Colonic mucosa (tissue), 4 donors: ENCODE measurements around the gene MARK1. TPM values are rescaled to one million over a fixed set of nuclear protein-coding genes. Genes with fewer than 3 reads are reported as not detected.
A peak's percentile ranks its signal among the peaks of the same experiment; 100 is the strongest.

ENCODE experiments used
- DNase-seq: peaks from one replicate; pipeline ENCODE4 v3.0.0-alpha.2; 2020
- H3K27ac ChIP-seq: fragments of 200-600 bp; one replicate; pipeline ENCODE4 v1.8.0; 2021
- H3K27me3 ChIP-seq: fragments of 200-600 bp; one replicate; pipeline ENCODE4 v1.8.0; 2021
- H3K36me3 ChIP-seq: fragments of 200-600 bp; one replicate; pipeline ENCODE4 v1.8.0; 2021
- H3K4me1 ChIP-seq: fragments of 200-600 bp; one replicate; pipeline ENCODE4 v1.8.0; 2021; ENCODE audit warnings: mild to moderate bottlenecking
- H3K4me3 ChIP-seq: fragments of 200-600 bp; one replicate; pipeline ENCODE4 v1.8.0; 2021
- H3K9ac ChIP-seq, 2 donors: one replicate each; pipeline ENCODE4 v1.7.0; 2013; ENCODE audit warnings: control low read depth in 2 of 2, low read depth in 2 of 2, low read length in 2 of 2
- H3K9me3 ChIP-seq: fragments of 200-600 bp; one replicate; pipeline ENCODE4 v1.8.0; 2021
- CTCF ChIP-seq: fragments of 200-600 bp; IDR thresholded peaks from one replicate; pipeline ENCODE4 v1.8.0; 2022; ENCODE audit warnings: antibody characterized with exemption, mild to moderate bottlenecking
- intact Hi-C: fragments of 100-400 bp; cut with DNase I; formaldehyde crosslinking; loops from one replicate; pipeline ENCODE4 v1.14.1; 2022
- total RNA-seq, 2 donors: library from RNA; stranded (reverse); fragmentation: NEBNext Ultra II Directional in 1 of 2; extraction: Animal tissue kit (Norgen Biotek cat#: 25700) in 1 of 2; gene quantifications; one replicate each; pipeline ENCODE4 v1.2.1, GENCODE V29; 2021
- donor health status: healthy.
- donor health status: DM: no; HTN: no; CAD: no.
- donor health status: DM: no; HTN: no; CAD: no.

MARK1 gene
- total RNA-seq, 2 donors from 2014 or later, result 1.8 to 3.3 TPM

GRCh38 chr1:220528679-220529501 is 954 bp downstream of the MARK1 start:
- Histone ChIP-seq H3K4me1 (no peaks in the 10 kb centered on the region), H3K4me3 (peak overlapping the region; percentile 79), H3K9me3 (no peaks in the 10 kb centered on the region), H3K9ac (peak overlapping the region; percentile 78 to 90), H3K27me3 (peaks cover 10% of the 10 kb centered on the region), H3K36me3 (no peaks in the 10 kb centered on the region), H3K27ac (peak overlapping the region; percentile 39)
- TF ChIP-seq CTCF, result no peak
- DNase-seq, result peak; percentile 26
- intact Hi-C loops, result no loop called here

- Histone ChIP-seq H3K27ac (no peak overlapping the region), H3K9ac (no peak overlapping the region)
- intact Hi-C loops, result no loop called here
Measured at GRCh38 chr1:220529521-220530020, 1.6 kb downstream of the MARK1 start.

GRCh38 chr1:220533504-220534109 is 5.7 kb downstream of the MARK1 start:
- Histone ChIP-seq H3K9ac (no peak overlapping the region), H3K4me1 (no peaks in the 10 kb centered on the region), H3K27me3 (peaks cover 8% of the 10 kb centered on the region), H3K4me3 (no peak overlapping the region), H3K27ac (no peak overlapping the region), H3K9me3 (no peaks in the 10 kb centered on the region), H3K36me3 (no peaks in the 10 kb centered on the region)
- TF ChIP-seq CTCF, result no peak
- intact Hi-C loops, result no loop called here
- no peak for DNase-seq

More at GRCh38 chr1:220529521-220530020, 1.6 kb downstream of the MARK1 start:
- Histone ChIP-seq H3K9me3 (no peaks in the 10 kb centered on the region), H3K36me3 (no peaks in the 10 kb centered on the region), H3K4me3 (no peak overlapping the region), H3K27me3 (peaks cover 10% of the 10 kb centered on the region), H3K4me1 (no peaks in the 10 kb centered on the region)
- no peak for DNase-seq
- no peak for TF ChIP-seq CTCF

- intact Hi-C loops, result no loop called here
- H3K36me3 ChIP-seq, result no peaks in the 10 kb centered on the region
- H3K4me3 ChIP-seq, result no peak overlapping the region
- no peaks in the 10 kb centered on the region for H3K4me1 ChIP-seq
- no peak for DNase-seq
- no peaks in the 10 kb centered on the region for H3K27me3 ChIP-seq
- TF ChIP-seq CTCF, result no peak
- H3K27ac ChIP-seq, result no peak overlapping the region
- no peaks in the 10 kb centered on the region for H3K9me3 ChIP-seq
- H3K9ac ChIP-seq, result no peak overlapping the region
Measured at GRCh38 chr1:220544901-220545303, 17.0 kb downstream of the MARK1 start.

- Histone ChIP-seq H3K4me3 (no peak overlapping the region), H3K9ac (no peak overlapping the region), H3K27ac (no peak overlapping the region), H3K27me3 (no peaks in the 10 kb centered on the region), H3K9me3 (no peaks in the 10 kb centered on the region), H3K4me1 (no peaks in the 10 kb centered on the region), H3K36me3 (no peaks in the 10 kb centered on the region)
- no peak for TF ChIP-seq CTCF
- no peak for DNase-seq
- intact Hi-C loops, result no loop called here
Measured at GRCh38 chr1:220550811-220551399, 23.0 kb downstream of the MARK1 start.
